Right renal pelvis (tissue), 4 donors: ENCODE data around the gene RNF157. TPM values are rescaled to one million over a fixed set of nuclear protein-coding genes. Genes with fewer than 3 reads are reported as not detected.

Source experiments
- DNase-seq, 4 donors: peaks; one replicate each; pipeline ENCODE4 v3.0.0-alpha.2; 2013; ENCODE audit warnings: low read depth in 4 of 4, low spot score in 3 of 4, missing footprints in 1 of 4
- polyA plus RNA-seq, 4 donors: library from polyadenylated mRNA; unstranded; fragments of 120-200 nt; gene quantifications; one replicate each; pipeline ENCODE4 v1.2.1, GENCODE V29; 2013; ENCODE audit not compliant: insufficient read length in 4 of 4

Gene RNF157
- 10 to 100 TPM; 25.0 to 27.1 (median 26.6) TPM for polyA plus RNA-seq

DNA sequence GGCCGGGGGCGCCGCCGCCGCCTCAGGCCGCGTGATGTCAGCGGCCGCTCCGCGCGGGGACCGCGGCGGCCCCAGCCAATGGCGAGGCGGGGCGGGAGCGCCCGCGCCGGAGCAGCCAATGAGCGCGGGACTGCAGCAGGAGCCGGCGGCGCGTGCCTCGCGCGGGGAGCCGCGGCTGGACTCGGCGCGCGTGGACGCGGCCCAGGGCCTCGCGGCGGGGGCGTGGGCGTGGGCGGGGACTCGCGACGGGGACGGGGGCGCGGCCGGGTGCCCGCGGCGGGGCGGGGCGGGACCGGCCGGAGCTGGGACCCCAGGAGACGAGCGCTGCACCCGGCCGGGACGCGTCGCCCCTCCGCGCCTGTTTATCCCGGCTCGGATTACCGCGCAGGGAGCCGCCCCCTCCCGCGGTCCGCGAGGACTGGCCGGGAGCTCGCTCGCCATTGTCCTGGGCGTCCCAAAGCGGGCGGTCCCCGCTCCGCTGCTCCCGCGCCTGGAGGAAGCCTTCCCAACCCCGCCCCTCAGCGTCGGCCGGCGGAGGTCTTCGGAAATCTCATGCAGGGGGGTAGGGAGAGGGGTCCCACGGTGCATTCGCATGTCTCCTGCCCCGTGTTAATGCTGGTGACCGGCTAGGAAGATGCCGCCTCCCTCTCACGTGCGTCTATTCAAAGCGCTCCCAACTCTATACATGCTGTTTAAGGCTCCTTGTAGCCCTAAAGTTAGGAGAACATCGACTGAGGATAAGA is at the start of gene RNF157:
RNF157 (minus strand) TSS at position 33 of the 743 bp plus-strand sequence. CDS start 253 bp downstream, outside the sequence.
- DNase-seq = peak in 1 of 4 donors; percentile 60

DNA sequence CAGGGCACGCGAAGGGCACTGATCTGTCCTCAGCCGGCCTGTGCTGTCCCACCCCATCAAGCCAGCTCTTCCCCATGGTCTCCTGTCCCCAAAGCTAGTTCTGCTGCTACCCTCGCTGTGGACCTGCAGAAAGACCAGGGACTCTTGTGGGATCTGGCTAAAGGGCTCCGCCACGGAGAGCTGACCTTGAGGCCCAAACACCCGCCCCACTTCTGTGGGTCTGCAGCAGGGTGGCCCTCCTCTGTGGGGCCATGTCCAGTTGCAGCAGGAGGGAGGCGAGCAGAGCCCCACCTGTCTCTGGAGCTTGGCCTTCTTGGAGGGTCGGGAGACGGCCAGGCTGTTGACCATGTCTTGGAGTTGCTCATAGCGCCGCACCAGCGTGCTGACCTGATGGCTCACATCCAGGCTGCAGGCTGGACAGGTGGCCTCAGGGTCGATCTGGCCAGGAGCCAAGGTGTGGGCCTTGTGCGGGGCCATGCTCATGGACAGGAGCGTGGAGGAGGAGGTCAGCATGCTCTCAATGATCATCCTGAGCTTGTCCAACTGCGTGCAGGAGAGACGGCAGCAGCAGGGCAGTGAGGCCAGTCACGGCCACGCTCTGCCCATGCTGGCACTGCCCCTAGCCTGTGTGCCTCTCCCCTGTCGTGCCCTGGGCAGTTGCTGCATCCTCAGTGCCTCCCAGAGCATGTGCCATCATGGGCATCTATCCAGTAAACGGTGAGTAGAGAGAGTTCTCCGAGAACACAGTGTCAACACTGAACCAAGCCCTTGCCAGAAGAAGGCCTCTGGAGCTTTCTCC is 41.5 kb upstream of the RNF157 start:
- DNase-seq = no peak

DNA sequence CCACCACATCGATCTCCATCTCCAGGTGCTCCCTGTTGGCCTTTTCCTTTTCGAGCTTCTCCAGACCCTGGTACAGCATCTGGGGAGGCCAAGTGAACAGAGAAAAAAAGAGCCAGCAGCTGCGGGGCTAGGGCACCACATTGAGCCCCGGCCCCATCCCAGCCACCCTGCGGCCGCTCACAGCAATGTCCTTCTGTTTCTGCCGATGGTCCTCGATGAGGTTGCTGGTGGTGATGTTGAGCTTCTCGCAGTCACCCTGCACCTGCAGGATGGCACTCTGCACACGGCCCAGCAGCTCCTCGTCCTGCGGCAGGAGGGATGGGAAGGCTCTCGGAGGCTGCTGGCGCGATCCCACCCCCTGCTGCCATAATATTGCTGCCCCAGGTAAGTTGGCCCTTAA is 40.4 kb upstream of the RNF157 start:
- no peak for DNase-seq

GRCh38 chr17:76279742-76280287 is 39.5 kb upstream of the RNF157 start:
- DNase-seq = no peak

DNA sequence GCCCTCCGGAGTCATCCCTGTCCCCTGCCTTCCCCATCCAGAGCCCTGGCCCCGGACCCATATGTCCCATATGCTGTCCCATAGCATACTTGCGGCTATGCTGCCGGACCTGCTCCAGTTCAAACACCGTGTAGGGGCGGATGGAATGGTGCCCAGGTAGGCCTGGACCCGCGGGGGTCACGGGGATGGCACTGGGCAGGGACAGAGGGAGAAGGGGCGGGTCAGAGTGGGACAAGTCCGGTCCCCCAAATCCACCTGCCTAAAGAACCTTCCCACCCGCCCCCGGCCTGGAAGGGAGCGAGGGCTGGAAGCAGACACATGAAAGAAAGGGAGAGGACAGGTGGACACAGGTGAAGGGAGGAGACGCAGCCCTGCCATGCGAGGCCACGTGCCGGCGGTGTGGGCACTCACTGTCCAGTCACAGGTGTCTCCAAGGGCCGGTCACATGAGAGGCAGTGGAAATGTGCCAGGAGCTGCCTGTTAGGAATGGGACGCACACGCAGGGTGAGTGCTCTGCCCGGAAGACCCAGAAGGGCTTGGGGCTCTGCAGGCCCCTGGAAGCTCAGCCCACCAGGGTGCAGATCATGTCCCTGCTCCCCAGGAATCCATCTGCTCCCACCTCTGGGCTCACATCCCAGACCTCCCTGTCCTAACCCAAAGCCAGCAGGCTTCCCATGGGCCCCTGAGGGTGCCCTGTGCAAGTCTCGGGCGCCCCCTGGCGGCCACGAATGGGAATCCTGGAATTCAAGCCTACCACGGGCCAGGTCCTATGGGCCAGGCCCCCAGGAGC is 38.9 kb upstream of the RNF157 start:
- DNase-seq = peak in 3 of 4 donors; percentile 64 to 76 (median 67)

- no peak for DNase-seq
These were observed 38.1 kb upstream of the RNF157 start for GRCh38 chr17:76278268-76278908.

DNA sequence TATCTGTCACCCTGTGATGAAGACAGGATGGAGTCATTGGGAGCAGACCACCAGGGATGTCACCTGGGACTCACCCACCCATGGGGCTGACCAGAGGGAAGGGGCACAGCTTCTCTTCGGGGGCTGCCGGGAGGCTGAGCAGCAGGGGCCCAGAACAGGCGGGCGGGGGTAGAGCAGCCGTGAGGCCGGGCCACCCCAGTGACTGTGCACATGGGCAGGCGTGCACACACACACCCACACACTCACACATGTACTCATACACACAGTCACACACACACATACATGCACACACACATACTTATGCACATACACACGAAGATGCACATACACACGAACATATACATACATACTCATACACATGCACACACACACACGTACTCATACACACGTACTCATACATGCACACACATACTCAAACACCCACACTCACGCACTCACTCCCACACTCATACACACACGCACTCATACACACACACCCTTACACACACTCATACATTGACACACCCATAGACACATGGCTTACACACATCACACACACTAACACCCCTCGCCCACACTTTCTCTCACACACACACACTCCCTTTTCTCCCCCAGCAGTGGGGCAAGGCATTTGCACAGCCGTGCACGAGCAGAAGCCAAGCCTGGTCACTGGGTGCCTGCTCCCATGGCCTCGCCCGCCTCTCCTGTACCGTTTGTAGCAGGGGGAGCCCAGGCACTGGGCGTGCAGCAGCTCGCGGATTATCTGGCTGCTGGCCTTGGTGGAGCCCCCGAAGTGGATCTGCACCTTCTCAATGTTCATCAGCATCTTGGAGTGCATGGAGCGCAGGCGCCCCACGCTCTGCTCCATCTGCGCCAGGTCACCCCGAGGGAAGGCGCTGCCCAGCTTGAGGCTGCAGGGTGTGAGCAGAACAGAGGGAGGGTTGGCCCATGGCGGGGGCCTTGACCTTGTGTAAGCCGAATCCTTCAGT is 37.3 kb upstream of the RNF157 start:
- DNase-seq = no peak

DNA sequence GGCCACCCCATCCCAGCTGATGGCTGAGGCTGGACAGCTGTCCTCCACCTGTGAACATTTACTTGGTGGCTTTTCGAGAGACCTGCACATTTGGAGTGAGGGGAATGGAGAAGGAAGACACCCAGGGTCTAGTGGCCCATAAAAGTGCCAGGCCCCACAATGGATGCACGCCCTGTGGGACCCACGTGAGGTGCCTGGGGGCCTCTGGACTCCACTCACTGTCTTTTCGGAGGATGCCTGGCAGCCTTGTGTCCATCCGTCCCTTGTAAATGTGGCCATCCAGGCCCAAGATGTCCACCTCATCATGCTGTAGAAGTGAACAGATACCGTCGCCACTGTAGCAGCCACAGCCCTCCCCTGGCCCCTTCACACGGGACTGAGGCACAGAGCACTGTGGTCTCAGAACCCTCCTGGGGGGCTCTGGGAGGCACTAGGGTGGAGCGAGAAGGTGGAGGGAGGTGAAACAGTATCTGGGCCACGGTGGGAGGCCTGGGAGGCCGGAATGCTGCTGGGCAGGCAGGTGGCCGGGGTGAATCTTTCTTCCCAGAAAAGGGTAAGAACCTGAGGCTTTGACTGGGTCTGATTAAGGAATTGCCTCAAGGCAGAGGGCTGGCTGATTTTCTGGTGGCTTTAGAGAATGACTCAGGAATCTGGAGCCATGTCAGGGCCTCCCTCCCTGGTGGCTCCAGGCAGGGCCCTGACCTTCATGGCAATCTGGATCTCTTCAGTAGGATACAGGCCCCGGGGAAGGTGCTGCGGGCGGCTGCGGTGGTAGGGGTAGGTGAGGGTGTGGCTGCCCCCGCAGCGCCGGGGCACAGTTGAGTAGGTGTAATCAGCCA is 36.4 kb upstream of the RNF157 start:
- DNase-seq = no peak

DNA sequence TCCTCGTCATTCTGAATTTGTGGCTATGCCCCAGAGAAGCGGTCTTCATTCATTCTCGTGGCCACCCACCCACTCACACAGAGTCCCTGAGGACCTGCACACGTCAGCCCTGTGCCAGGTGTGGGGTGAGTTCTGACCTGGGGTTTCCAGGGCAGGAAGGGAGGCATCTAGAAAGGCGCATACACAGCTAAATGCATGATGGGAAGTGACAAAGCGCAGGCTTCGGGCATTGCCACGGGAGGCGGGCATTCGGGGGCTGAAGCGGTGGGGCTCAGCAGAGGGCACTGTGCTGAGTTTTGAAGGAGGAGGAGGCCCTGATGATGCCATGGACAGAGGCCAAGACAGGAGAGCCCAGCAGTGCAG is 35.8 kb upstream of the RNF157 start:
- no peak for DNase-seq

GRCh38 chr17:76275382-76276068 is 35.2 kb upstream of the RNF157 start:
- no peak for DNase-seq

DNA sequence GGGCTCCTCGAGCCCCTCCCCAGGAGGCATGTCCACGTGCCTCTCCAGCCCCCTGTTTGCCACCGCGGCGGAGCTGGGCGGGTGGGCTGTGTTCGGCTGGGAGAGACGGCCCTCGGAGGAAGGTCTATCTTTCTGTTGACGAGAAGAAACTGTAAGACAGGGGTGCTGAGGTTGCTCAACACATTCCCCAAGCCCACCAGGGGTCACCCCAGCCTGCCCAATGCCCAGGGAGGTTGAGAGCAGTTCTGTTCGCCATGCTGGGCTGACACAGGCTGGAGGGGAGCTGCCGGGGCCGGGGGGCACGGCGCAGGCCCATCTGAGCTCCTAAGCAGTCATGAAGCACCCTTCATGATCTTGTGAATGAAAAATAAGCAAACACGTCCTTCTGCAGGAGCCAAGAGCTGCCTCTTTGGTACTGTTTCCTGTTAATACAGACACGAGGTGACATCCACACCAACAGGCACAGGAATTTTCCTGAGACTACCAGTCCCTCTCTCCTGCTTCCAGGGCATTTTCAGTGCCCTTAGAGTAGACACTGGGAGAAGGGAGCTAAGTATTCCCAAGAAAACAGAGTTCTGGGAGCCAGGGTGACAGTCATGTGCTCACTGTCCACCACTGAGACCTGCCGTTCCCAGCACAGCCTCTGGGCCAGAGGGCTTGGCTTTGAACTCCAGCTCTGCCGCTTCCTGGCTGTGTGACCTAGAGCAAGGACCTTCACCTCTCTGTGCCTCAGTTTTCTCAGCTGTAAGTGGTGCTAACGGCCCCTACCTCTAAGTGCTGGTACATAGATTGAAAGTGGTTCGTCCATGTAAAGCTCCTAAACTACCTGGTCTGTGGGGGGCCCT is 34.0 kb upstream of the RNF157 start:
- DNase-seq = no peak

- DNase-seq = no peak
These were observed 33.3 kb upstream of the RNF157 start for GRCh38 chr17:76273445-76274111.

- no peak for DNase-seq
These were observed 32.5 kb upstream of the RNF157 start for GRCh38 chr17:76272541-76273444.

- DNase-seq = no peak
These were observed 31.6 kb upstream of the RNF157 start for GRCh38 chr17:76271669-76272540.
